C4-2B (cell line): ENCODE measurements around the gene AGBL4.

ENCODE experiments used
- ZFX ChIP-seq: fragments of 450-650 bp; IDR thresholded peaks from 2 replicates; pipeline ENCODE4 v1.6.1; 2017
- TF ChIP-seq, protein P1 (sequence below): fragments of 450-650 bp; conservative IDR thresholded peaks from 2 replicates; pipeline ENCODE4 v1.5.1; 2017; ENCODE audit warnings: mild to moderate bottlenecking

DNA sequence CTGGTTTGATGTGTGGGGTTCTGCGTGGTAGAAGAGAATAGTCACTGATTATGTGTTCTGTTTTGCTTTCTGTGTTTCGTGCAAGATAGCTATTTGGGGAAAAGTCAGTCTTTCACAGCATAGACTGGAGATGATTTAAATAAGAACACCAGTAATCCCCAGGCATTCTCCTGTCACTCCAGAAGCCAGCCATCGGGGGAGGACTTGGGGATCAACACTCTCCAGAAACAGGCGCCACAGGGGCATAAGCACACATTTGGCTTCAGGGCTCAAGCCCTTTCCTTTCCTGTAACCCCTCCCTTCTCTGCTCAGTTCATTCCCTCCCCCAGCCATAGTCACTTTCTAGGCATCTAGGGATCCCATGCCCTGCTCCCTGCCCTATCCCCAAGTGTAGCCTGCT lies 1149.8 kb downstream of the AGBL4 start:
- TF ChIP-seq, protein P1, sequence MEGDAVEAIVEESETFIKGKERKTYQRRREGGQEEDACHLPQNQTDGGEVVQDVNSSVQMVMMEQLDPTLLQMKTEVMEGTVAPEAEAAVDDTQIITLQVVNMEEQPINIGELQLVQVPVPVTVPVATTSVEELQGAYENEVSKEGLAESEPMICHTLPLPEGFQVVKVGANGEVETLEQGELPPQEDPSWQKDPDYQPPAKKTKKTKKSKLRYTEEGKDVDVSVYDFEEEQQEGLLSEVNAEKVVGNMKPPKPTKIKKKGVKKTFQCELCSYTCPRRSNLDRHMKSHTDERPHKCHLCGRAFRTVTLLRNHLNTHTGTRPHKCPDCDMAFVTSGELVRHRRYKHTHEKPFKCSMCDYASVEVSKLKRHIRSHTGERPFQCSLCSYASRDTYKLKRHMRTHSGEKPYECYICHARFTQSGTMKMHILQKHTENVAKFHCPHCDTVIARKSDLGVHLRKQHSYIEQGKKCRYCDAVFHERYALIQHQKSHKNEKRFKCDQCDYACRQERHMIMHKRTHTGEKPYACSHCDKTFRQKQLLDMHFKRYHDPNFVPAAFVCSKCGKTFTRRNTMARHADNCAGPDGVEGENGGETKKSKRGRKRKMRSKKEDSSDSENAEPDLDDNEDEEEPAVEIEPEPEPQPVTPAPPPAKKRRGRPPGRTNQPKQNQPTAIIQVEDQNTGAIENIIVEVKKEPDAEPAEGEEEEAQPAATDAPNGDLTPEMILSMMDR: no peak
- no peak for TF ChIP-seq ZFX
